Activated CD8-positive, alpha-beta memory T cell treated with anti-CD3 and anti-CD28 coated beads, Interleukin-2, amount 50 U/mL, for 24 hours (primary cell): ENCODE measurements around the gene NME8.

Experiments
- DNase-seq: peaks from one replicate; pipeline ENCODE4 v3.0.0-alpha.2; 2020; ENCODE audit errors: extremely low read depth

NME8 gene

GRCh38 chr7:37901236-37901827 lies 52.9 kb downstream of the NME8 start:
- DNase-seq = no peak

GRCh38 chr7:37901890-37902524 lies 53.6 kb downstream of the NME8 start:
- DNase-seq = no peak

GRCh38 chr7:37908221-37908788 lies 59.9 kb downstream of the NME8 start:
- DNase-seq = no peak

GRCh38 chr7:37912756-37913155 lies 64.4 kb downstream of the NME8 start:
- no peak for DNase-seq

GRCh38 chr7:37915438-37915837 lies 67.0 kb downstream of the NME8 start:
- DNase-seq = no peak

- DNase-seq = no peak
Observed at GRCh38 chr7:37916017-37916672, 67.7 kb downstream of the NME8 start.

GRCh38 chr7:37916673-37917660 lies 68.6 kb downstream of the NME8 start, which contains the start of gene SFRP4:
Gene SFRP4, minus strand, starts transcription at chr7:37916817. Its CDS starts 280 bp downstream, at chr7:37916537.
- DNase-seq = no peak

GRCh38 chr7:37918526-37918925 lies 70.1 kb downstream of the NME8 start:
- DNase-seq = no peak

- DNase-seq = no peak
Observed at GRCh38 chr7:37920305-37920848, 72.0 kb downstream of the NME8 start, which contains the start of gene EPDR1. Gene EPDR1, plus strand, starts transcription at chr7:37920640. Its CDS starts 300 bp downstream, at chr7:37920940.

GRCh38 chr7:37920849-37921805 lies 72.7 kb downstream of the NME8 start:
- DNase-seq = no peak

GRCh38 chr7:37921876-37922275 lies 73.5 kb downstream of the NME8 start:
- no peak for DNase-seq

- no peak for DNase-seq
Observed at GRCh38 chr7:37923996-37924395, 75.6 kb downstream of the NME8 start.

GRCh38 chr7:37924491-37925041 lies 76.2 kb downstream of the NME8 start:
- no peak for DNase-seq

- DNase-seq = no peak
Observed at GRCh38 chr7:37925620-37926019, 77.2 kb downstream of the NME8 start.

GRCh38 chr7:37927773-37928444 lies 79.5 kb downstream of the NME8 start:
- no peak for DNase-seq

- no peak for DNase-seq
Observed at GRCh38 chr7:37928878-37929277, 80.5 kb downstream of the NME8 start.

- DNase-seq = no peak
Observed at GRCh38 chr7:37930226-37930948, 82.0 kb downstream of the NME8 start.

GRCh38 chr7:37932543-37932942 lies 84.1 kb downstream of the NME8 start:
- no peak for DNase-seq
